Fibroblast of skin of back (primary cell): Measurements from ENCODE around the gene SEMA6A.
A peak's percentile ranks its signal among the peaks of the same experiment; 100 is the strongest.

ENCODE experiments used
- DNase-seq: peaks from one replicate; pipeline ENCODE4 v3.0.0-alpha.2; 2013

SEMA6A gene

DNA sequence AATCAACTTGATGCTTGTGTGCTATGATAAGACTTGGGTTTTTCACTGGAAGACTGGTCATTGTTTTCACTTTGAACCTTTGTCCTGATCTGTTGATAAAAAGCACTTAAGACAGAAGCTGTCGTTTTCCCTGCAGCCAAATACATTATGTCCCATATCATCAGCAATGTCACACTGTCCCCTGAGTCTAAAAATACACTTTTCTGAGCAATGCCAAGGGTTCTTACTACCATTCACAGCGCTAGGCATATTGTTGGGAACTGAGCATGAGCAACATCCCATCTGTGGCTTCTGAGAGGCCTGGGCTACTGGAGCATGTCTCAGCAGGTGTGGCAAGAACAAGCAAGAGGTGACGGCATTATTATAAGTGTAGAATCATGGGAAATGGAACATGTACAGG, 81.8 kb downstream of the SEMA6A start:
- DNase-seq = no peak

DNA sequence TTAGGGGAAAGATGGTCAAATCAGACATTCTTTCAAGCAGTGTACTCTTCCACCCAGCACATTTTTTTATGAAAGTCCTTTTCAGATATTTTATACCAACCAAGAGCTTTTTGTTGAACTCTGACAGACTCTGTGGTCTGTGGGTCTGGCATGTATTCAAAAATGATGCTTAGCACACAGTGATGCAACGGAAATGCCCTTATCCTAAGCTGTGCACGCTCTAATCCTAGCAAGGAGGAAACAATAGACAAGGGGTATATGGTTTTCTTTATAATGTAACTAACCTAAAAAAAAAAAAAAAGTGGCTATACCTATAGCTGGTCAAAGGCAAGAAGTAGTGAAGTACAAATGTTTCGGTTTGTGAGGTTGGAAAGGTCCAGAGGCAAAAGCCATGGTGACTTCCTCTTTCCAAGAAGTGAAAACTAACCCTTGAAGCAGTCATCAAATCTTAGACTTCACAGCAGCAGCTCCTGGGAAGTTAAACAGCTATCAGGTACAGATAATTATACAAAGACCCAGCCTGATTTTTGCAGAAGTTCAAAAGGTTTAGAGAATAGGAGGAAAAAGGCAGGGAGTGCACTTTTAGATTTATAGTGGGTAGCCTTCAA, 82.5 kb downstream of the SEMA6A start:
- peak; percentile 91 for DNase-seq

DNA sequence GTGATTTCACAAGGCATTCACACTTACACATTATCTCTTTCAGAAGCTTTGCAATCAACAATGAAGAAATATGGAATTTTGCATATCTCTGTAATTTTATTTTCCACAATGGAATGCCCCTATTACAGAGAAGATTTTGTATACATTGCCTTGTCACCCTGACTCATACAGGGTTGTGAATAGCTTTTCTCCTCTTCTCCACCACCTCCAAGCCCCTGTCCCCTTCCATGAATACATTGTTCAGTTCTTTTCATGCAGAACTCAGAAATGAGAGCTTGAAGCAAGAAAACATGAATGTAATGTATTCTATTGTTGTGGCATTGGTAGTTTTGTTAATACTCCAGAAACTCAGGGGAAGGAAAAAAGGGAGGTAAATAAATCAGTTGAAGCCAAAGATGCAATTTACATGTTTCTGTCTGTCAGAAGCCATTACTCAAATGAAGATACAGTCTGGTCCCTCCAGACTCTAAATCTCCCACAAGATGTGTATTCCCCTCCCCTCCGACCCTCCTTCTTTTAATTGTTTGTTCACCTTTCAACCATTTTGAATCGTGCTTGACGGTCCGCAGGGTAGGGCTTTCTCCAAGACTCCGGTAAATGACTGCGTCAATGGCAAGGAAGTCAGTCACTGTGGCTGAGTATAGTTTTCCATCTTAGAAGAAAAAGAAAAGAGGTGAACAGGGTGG, 86.1 kb downstream of the SEMA6A start:
- peak; percentile 34 for DNase-seq

DNA sequence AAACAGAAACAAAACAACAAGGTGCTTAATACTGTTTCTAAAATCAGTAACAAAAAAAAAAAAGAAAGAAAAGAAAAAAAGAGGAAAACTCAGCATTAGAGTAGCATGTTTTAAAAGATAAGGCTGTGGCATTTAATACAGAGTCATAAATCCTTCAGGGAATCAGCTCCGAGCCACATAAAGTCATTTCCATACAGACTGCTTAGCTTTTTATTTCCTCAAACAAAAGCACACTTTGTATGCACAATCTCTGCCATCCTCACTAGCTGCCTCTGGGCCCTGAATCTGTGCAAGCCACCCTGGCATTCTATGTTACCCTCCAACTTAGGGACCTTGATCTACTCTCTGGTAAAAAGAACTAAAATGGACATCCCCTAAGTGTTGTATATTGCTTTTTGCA, 87.6 kb downstream of the SEMA6A start:
- DNase-seq = no peak

DNA sequence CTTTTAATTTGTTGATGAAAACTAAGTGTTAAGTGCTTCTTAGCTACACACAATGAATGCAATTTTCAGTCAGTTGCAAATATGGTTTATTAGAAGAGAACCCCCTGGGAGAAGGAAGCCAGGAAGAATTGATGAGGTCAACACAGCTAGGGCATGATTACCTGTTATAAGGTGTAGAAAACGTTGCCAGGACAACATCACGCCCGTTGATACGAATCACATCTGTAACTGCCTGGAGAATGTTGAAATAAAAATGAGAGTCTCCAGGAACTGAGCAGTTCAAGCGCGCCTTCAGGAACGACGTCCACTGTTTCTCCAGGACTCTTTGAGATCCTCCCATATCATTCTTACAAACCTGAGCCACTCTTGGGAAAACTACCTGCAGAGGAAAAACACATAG, 88.0 kb downstream of the SEMA6A start:
- DNase-seq = no peak

DNA sequence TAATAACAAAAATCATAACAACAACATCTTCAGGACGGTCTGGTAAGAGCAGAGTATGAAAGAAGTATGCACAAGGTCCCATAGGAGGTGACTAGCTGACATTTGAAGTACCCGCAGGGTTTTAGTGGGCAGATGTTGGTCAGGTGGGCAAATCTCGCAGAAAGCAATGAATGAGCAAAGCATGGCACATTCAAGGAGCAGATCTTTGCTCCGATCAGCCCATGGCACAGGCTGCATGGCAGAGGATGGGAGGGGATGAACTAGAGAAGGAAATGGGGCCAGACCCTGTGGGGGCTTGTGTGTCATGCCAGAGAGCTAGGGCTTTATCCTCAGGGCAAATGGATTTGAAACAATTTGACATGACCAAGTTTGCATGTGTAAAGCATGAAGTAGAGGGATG, 90.0 kb downstream of the SEMA6A start:
- DNase-seq = no peak

DNA sequence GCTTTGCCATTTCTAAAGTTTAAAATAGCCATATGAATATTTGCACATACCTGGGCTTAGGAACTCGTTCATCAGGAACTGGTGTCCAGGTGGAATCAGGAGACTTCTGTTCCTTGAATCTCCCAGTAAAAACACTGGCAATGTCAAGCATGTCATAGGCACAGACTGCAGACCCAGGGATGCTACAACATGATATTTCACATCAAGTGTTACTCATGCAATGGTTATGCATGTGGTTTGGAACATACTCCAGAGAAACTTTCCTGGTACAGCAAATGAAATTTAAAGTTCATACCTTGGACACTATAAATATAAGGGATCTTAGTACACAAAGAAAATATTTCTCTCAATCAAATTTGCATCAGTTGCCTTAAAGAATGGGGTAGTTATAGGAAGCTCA, 92.2 kb downstream of the SEMA6A start:
- peak; percentile 54 for DNase-seq

DNA sequence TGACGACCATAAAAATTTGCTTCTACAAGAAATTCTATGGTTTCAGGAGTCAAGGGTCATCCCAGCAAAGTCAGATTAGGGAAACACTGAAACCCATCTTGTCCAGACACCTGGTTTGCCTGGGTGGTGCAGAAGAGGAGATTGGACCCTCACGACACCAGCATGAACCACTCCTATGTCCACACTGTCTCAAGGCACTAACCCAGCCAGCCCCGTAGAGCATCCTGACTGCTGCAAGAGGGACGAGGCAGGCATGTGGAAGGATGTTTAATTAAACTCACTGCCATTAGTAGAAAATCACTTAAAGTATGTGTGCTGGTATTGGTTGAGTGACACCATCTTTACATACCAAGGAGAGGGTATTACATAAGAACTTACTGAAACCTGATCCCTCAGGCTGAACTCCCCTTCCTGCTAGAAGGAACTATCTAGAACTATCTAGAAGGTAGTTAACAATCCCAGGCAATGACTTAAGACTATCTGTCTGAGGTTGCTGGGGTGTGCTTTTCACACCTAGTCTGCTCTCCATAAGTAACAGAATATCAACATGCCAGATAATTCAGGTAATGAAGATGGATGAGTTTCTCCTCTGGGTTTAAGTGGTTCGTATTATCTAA, 93.6 kb downstream of the SEMA6A start:
- DNase-seq = no peak

DNA sequence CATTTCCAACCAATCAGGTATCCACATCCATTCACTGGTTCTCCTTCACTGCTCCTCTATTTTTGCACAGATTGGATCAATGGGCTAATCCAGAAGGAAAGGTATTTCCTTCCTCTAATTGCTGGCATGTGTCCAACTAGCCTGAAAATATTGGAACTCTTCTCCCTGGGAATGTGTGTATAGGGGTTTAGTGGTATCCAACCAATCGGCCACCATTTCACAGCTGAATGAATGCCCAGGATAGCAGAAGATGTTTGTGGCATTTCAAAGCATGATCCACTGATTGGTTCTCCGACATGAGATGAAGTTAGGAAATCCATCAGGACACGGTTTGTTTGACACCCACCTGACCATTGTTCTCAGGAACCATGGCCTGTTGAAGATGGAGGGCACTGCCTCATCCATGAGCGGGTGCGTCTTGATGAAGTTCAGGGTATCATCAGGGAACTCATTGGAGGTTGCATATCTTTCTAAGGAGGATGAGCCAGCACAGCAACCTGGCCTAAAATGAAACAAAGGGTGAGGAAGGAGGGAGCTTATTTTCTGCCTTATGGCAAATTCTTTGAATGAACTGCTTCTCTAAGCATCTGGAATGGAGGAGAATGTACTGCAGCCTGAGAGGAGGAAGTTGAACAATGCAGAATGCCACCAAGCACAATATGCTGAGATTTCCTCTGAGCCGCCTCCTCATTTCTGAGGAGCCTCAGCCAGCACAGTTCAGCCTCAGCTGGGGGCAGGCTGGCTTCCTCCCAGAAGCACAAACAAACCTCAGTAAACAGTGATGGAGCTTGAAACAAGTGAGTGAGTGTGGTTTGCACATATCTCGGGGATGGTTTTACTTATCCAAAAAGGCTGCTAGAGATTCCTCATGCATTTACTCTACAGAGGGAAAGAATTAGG, 94.6 kb downstream of the SEMA6A start:
- no peak for DNase-seq

DNA sequence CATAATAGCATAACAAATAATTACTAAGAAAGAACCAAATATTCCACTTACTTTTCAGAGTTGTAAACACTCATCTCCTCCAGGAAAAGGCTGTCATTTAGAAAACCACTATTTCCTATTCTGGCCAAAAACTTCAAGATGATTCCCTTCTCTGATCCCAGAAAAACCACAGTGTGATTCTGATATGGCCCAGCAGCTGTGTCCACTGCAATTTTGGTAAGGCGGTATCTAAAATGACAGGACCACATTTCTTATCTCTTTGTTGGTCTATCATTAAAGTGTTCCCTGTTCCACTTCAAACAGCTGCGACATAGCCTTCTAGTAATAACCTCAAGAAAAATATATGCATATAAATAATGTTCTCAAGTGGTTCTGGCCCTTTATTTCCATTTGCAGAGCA, 96.1 kb downstream of the SEMA6A start:
- DNase-seq = no peak

DNA sequence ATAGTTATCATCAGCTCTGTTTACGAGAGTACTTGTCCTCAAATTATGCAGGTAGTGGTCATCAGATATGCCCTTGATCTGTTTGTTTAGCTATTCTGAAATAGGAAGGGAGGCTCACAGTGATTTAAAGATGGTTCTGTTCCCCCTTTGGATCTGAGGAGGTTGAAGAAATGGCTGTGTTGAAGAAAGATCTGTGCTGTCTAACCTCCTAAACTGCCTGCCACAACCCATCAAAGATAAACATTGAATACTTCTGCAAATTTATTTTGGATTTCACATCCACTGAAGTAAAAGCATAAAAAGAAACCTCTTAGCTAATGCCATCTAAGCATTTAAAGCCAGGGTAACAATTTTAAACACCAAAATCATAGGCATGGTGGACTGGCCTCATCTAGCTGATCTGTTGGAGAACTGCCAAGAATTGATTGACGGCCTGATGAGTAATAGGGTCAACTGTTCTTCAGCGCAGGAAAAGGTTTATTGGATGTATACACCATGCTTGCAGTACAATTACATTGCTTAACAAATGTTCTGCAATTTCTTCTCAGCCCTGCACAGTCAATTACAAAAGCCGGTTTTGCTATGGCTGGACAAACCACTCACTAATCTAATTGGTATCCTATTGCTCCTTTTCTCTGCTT, 97.6 kb downstream of the SEMA6A start:
- no peak for DNase-seq

DNA sequence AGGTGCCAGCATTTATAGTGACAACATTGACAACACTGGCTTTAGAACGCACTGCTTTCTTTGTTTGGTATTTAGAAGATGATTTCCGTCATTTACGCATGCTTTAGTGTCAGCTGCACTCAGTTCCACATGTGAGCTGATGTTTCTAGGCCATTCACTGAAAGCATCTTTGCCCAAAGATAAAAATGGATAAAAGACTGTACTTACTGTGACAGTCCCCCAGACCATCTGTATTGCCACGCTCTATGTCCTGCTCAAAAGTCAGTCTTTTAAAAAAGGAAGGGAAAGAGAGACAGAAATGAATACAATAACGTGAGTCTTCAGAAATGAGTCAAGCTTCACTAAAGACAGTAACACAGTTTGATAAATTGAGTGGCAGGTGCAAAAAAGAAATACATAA, 99.3 kb downstream of the SEMA6A start:
- DNase-seq = no peak

DNA sequence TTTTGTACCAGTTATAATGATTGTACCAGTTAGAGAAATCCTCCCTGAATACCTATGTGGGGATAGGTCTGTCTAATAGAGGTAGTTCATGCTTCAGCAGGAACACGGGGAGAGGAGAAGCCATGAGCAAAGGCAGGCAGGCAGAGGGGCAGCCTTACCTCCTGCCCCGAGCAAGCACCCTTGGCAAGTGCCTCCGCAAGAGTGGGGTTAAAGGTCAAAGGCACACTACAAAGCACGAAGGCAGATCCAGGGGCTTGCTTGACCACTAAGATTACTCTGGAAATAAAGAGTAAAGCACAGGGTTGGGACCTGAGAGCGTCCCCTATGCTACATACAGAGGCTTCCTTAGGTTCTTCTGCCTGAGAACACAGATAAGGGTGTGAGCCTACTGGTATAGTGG, 100.9 kb downstream of the SEMA6A start:
- DNase-seq = no peak

DNA sequence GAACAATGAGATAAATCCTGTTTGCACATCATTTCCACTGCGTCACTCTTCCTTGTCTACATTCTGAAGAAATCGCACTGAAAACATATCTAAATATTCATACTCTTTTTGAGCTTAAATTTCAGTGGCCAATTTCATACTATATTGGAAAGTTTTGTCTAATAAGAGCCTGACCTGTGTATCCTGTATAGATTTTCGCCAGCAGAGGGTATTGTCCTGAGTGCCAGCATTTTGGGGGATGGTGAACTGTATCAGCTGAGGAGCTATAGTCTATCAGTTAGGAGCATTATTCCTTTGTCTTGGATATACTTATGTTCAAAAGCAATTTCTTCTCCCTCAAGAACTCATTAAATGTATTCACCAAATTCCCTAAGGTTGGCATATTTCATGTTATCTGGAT, 102.3 kb downstream of the SEMA6A start:
- DNase-seq = no peak

DNA sequence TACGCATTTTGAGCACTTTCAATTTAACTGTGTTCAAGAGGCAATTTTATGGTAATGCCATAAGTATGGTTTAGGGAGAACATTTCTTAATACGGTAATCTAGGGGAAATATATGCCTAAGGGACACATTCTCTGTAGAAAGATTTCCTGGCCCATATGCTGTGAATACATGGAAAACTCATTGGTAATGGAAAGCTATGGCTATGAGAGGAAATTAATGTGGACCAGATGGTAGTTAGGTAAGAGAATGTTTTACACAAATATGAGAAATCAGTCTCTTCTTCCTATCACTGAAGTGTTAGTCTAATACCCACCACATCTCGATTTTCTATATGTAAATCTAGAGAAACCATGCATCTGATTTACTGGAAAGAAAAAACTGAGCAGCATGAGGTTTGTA, 105.0 kb downstream of the SEMA6A start:
- no peak for DNase-seq

DNA sequence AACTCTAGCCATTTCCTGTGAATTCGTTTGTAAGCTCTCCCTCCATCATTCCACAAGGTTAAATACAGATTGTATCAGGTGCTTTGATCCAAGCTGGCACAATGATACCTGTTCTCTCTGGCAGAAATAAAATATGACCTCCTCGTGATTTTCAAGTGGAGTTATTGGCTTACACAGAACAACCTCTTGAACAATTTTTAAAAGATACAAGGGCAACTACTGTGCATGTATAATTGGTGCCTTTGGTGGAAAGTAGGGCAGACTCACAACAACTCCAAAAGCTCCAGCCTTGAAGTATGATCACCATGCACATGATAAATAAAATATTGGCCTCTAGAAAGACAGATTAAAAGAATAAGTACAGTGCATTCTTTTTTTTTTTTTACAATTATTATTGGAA, 106.0 kb downstream of the SEMA6A start:
- no peak for DNase-seq

DNA sequence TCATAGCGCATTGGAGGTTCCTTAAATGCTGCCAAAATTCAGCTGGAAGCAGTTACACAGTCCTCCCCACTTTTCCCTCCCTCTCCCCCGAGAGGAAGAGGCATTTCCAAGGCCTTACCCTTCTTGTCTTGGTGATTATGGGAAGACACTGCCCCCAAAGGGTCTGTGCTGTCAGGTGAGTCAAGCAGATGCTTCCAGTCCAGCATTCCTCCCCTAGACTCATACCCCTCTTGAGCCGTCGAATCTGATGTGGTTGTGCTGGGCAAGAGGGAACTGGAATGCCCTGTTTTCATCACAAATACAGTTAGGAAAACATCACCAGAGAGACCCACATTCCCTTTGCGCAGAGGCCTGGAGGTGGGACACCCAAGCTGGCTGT, 107.2 kb downstream of the SEMA6A start:
- no peak for DNase-seq

DNA sequence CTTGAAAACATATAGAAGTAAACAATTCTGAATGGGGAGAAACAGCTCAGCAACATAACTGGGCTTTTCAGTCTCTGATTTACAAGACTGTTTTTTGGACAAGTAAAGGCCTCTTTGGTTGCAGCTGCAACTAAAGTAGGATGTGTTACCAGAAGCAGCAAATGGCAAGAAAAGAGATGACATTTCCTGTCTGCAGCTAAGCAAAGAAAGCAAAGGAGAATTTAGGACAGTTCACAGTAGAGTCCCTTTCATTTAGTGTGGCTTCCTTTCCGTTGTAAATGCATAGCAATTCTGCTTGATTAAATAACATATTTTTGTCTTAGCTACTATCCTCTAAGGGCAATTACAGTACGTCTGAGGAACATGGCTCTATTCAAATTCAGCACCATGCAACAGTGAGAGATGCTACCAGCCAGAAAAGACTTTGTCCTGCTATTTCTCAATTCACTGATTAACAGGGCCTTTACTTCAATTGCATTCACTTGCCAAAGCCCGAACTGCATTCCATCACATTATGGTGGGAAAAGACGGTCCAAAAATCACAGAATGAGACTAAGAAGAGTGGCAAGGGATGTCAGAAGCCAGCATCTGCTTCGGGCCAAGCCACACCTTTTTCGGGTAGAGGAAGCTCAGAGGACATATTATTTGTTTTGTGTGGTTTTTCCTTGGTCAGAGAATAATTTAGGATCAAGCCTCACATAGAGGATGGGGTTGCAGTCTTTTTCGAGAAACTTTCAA, 107.7 kb downstream of the SEMA6A start:
- DNase-seq = no peak

DNA sequence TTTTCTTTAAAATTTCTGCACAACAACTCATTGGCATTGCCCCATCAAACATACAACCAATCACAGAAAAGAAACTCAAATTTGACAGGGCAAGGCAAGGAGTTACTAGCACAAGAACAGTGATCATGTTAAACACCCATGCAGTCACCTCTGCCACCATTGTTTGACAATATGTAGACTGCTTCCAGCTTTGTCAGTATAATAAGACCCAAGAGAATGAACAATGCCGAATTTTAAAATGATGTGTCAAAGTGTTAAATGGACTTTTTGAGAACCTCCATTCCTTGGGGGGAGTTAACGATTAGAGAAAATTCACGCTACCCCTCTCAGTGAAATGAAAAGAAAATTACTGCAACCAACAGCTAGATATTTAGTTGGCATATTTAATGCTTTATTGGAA, 109.2 kb downstream of the SEMA6A start:
- DNase-seq = no peak

DNA sequence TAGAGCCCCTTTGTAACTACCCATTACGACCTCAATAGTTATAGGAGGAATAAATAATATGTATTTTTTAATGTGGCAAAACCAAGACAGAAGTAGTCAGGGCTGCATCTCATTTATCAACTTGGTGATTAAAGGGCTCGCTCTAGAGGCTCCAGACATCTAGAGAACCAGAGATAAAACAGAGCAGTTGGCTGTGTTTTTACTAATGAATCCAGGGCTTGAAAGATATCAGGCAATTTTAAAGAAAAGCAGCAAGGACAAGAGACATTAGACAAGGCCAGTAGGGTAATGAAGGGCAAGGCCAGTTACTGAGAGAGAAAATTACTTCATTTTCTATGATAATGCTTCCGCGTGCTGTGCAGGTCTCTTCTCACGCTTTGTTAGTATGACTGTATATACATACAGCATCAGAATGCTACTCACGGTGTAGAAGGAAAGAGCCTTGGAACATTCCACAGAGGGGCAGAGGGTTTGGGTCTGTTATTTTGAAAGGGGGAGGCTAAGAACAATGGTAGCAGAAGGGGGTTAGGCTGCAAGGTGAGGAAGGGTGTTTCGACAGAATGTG, 110.4 kb downstream of the SEMA6A start:
- DNase-seq = no peak

DNA sequence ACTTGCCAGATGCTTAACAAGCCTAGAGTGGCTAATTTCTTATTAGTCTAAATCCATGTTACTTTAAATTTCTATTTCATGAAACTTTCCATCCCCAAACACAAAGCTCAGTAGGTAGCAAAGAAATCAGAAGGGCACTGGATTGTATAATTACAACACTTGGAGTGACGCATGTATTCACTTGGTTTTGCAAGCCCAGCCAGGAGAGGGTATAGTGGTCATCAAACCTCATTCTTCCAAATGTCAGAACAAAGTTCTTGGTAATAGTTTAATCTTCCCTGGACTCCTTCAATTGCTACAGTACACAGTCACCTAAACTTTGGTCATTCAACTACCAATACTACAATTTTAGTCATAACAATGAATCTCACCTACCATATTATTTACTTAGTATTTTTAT, 112.1 kb downstream of the SEMA6A start:
- no peak for DNase-seq

DNA sequence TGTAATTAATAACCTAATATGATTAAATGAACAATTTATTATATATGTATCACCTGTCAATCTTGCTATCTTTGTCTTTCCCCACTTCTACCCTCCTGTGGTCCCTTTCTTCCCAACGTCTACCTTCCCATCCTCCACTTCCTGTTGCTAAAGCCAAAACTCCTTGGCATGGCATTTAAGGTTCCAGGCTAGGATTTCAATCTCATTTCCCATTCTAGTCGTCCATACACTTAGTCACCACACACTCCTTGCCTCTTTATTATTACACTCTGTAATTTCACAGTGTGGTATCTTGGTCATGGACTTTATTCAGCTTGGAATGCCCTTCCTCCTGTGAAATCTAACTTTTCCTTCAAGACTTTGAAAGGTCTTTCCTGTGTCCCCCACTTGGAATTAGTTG, 115.3 kb downstream of the SEMA6A start:
- DNase-seq = no peak
